GM18498 (cell line): ENCODE data around the gene RRM2.
A peak's percentile ranks its signal among the peaks of the same experiment; 100 is the strongest.

Source experiments
- ATAC-seq: cut with Tn5 transposase; IDR thresholded peaks from one replicate; pipeline ENCODE4 v1.9.1; 2021; ENCODE audit warnings: mild to moderate bottlenecking, moderate library complexity; ENCODE audit not compliant: unreplicated experiment

The RRM2 gene

GRCh38 chr2:10122500-10123280, at the start of gene RRM2:
RRM2 (plus strand) TSS chr2:10122739; CDS start chr2:10122799, 60 bp downstream.
- peak; percentile 70 for ATAC-seq

- ATAC-seq: no peak
Observed at GRCh38 chr2:10073706-10074105, 48.8 kb upstream of the RRM2 start.

- no peak for ATAC-seq
Observed at GRCh38 chr2:10075101-10075500, 47.4 kb upstream of the RRM2 start.

GRCh38 chr2:10075571-10076209, 46.8 kb upstream of the RRM2 start:
- ATAC-seq: no peak

GRCh38 chr2:10076511-10076910, 46.0 kb upstream of the RRM2 start:
- ATAC-seq: no peak

- ATAC-seq: no peak
Observed at GRCh38 chr2:10076988-10077527, 45.5 kb upstream of the RRM2 start.

- ATAC-seq: no peak
Observed at GRCh38 chr2:10078001-10078400, 44.5 kb upstream of the RRM2 start.

DNA sequence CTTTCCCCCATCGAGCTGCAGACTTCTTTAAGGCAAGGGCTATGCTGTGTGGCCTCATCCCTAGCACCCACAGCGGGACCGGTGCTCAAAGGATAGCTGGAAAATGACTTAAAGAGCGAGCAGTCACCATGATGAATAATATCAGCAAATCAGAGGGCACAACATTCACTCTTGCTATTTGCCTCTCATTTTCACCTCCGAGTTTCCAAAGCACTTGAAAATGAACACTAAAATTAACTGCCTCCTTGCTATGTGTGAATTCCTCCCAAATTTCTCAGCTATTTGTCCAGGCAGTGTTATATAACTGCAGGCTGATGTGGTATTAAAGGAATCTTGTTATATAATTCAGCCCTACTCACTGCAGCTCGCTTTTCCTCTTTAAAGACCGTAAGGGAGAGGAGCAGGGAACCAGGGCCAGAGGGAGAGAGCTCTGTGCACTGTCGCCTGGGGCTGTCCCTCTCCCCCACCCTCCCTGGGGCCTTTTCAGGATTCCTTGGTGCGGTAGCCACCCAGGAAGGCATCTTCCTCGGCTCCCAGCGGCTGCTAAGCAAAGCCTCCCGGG, 43.8 kb upstream of the RRM2 start:
- no peak for ATAC-seq

GRCh38 chr2:10079266-10079869, 43.2 kb upstream of the RRM2 start:
- ATAC-seq: peak; percentile 26

DNA sequence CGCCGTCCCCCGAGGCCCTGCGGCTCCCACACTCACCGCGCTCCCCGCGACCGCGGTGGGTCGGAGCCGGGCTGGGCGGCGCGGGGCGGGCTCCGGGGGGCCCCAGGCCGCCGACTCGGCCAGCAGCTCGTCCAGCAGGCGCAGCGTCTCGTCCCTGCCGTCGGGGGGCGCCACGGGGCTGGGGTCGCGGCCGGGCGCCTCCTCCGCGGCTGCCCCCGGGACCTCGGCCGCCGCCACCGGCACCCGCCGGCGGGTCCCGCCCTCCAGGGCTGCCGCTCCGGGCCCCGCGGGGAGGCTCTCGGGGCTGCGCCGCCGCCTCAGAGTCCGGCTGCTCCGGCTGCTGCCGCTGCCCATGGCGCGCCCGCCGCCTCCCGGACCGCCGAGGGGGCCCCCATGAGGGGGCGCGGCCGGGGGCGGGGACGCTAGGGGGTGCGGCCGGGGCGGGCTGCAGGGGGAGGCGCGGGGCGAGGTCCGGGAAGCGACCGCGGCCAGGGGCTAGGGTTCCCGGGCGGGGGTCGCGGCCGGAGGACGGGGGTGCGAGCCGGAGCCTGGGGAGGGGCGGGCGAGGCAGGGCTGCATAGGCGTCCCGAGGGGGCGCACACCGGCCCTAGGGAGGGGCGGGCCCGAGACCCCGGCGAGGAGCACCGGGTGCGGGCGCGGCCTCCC, 42.5 kb upstream of the RRM2 start, which contains the start of gene CYS1:
Gene CYS1, minus strand, starts transcription at position 542 of the 666 bp plus-strand sequence. Its CDS starts 188 bp downstream, at position 354.
- peak; percentile 42 for ATAC-seq

DNA sequence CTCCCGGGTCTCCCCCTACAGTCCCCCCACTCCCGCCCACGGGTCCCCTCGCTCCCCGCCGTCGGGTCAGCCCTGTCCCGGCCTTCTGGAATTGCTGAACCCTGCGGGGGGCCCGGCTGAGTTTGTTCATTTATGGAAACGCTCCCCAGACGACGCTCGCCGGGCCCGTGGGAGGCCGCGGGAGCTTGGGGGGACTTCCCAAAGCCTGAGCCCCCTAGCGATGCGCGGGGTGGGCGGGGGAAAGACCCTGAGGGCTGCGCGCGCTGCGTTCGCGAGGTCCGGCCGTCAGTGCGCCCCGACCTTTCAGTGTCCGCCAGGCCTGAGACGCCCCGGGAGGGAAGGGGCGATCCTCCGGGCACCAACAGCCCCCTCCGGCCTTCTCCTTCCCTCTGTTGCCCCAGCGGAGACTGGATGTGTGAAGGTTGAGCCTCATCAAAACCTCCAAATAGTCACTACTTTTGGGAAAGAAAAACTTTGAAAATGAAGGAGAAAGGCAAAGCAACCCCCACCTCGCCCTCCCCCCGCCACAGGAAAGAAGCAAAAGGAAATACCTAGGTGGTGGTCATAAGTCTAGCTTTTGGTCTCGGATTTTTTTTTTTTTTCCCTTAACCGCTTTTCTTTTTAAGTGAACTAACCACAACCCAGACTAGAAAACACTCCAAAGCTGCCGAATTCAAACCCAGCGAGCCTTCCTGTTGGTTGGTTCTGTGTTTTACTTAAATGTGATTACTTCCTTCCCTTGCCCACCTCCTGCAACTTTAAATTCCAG, 41.8 kb upstream of the RRM2 start:
- ATAC-seq: peak; percentile 21

DNA sequence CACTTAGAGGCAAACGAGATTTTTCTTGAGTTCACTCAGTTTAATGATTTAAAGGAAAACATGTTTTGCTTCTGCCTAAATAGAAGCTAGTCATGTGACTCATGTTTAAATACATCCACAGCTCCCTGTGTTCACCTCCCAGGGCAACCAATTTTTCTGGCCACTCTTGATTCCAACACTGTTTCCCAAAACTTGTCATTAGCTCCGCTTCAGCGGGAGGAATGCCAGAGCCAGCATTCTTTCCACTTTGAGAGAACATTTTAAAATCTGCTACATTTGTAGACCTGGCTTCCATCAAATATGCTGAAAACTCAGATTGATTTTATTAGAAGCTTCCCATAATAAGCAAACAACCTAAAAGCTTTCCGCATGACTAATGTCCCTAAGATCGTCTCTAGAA, 39.5 kb upstream of the RRM2 start:
- ATAC-seq: no peak

DNA sequence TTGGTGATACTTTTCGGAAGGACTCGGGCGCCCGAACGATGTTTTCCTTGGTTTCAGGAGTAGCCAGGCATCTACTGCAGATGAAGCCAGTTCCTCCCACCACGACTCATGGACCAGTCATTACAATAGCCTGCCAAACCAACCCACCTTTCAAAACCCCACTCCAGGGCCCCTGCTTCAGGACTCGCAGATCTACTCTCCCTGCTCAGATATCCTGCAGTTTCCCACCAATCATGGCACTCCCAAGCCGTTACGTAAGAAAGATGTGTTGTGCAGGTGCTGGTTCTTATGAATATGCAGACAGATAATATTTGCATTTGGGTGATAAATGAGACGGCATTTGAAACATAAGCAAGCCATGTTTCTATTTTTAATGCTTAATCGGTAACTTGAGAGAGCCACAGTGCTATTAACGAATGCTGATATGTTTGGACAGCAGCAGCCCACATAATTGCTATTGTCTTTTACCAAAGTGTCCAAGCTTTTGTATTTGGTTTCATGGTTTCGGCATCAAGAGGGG, 38.8 kb upstream of the RRM2 start:
- ATAC-seq: peak; percentile 29

DNA sequence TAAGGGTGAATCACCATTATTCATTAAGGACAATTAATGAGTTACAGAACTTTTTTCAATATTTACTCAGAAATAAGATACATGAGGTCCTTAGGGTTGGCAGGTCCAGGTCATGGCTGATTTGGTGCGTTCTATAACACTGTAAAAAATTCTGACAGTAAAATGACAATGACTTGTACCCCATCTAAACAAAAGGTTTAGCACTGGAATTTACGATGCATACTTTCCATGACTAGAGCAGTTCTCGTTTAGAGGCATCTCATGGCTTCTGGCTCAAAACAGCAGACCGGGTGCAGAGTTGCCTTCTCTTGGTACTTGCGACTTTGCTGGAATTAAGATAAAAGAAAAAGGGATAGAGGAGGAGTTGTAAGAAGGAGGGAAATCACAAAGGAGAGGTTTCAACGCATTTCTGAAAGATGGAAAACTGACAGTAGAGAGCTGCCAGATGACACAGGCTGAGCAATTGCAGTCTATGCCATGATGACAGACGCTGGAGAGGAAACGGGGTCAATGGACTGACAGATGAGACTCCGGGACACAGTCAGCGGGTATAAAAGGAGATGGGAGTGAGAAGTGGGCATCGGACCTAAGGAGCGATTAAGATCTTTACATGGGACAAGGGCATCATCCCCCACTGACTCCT, 38.2 kb upstream of the RRM2 start:
- ATAC-seq: no peak

DNA sequence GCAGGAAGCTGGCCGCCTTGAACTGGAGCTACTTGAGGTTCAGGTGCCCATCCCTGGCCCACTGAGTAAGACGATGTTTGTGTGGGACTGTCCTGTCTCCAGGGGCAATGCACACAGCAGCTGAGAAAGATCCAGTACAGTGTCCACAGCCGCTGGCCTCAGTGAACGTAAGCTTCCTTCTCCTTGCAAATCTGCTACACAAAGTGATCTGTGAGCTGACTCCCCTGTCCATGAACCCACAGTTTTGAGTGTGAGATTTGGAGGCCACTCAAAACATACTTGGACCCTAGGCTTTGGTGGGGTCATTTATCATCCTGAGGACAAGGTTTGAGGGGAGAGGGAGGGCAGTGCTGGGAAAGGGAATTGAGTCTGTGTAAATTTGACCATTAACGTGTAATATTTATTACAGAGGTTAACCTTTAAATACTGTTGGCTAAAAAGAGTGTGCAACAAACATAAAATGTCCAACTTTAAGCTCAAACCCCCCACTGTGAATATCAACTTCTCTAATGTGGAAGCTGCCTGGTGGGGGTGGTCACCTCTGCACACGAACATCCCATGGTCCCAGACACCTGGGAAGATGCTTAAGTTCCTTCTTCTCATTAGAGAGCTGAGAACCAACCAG, 37.4 kb upstream of the RRM2 start:
- no peak for ATAC-seq

DNA sequence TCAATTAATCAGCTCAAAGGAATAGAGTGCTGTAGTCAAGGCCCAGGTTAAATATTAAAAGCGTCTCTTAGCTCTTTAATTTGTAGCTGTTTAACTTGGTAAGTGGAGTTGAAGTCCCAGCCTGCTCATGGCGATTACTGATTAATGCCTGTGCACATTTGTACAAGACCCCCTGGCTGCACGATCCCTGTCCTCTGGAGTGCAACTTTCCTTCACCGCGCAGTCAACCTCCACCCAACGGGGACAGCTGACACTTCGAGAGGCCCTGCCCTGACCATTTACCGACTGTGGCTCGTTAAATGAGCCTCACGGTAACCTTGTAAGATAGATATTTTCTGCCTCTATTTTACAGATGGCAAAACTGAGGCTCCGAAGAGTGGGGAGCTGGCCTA, 36.9 kb upstream of the RRM2 start:
- ATAC-seq: no peak

- no peak for ATAC-seq
Observed at GRCh38 chr2:10086950-10087349, 35.6 kb upstream of the RRM2 start.

DNA sequence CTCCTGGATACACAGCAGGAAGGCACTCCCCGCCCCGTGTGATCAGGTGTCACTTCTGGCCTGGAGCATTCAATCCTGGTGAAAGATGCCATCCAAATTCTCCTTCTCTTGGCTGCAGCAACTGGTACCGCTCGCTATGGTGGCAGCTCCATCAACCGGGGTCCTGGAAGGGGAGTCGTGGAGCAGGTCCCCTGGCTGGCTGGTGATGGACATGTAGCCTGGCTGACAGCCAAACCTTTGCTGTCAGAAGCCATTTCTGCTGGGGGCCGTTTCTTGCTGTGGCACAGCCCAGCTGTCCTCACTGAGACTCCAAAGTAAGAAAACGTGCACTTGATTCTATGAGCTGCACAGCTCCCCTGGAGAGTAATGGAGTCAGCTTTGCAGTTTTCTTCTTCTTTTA, 35.2 kb upstream of the RRM2 start:
- ATAC-seq: no peak
